GM19452 (cell line): ENCODE results near the gene TAF1B.
"Not testable (repeated sequence)": the region's sequence is repeated elsewhere in the genome, so short reads cannot be mapped to it uniquely, and the experiment has no call there.

Experiments
- ATAC-seq: cut with Tn5 transposase; IDR thresholded peaks from one replicate; pipeline ENCODE4 v1.9.1; 2021; ENCODE audit not compliant: unreplicated experiment

The TAF1B gene

DNA sequence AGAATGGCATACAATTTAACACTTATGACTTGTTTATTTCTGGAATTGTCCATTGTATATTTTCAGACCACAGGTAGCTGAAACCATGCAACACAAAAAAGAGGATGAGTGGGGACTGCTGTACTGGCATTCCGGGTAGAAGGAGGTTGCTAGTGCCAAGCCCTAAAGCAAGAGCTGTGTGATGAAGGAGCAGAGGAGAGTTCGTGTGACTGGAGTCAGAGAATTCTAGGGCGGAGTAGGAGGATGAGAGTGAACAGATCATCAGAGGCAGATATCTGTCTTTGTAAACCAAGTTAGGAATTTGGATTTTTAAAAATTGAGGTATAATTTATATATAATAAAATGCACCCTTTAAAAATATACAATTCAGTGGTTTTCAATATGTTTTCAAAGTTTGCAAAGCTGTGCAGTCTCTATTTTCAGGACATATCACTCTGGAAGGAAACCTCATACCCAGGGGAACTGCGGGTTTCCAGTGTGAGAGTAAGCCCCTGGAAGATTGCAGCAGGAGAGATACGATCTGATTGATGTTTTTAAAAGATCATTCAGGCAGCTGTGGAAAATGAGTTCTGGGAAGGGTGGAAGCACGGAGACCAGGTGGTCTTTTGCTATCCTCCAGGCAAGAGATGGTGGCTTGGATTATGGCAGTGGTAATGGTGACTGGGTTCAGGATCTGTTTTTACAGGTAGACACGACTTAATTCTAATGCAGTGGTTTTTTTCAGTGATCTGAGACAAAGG is 36.4 kb downstream of the TAF1B start:
- ATAC-seq = no peak

DNA sequence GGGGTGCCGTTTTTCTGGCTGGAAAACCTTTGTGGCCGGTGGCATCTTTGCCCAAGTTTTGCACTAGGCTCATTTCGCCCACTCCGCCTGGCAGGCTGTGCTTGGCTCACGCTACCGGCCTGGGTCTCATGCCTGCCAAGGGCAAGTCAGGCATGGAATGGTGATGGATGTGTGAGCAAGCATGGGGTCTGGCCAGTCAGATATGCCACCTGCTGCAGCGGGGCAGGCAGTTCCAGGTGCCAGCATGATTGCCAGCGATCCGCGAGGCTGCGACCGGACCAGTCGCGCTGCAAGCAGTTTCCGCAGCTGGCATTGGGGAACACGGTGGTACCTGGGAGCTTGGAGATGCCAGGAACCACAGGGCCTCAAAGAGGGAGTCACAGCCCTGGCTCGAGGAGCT is 40.6 kb downstream of the TAF1B start:
- ATAC-seq = no peak

- ATAC-seq = no peak
Measured at GRCh38 chr2:9884436-9884835, 41.2 kb downstream of the TAF1B start.

DNA sequence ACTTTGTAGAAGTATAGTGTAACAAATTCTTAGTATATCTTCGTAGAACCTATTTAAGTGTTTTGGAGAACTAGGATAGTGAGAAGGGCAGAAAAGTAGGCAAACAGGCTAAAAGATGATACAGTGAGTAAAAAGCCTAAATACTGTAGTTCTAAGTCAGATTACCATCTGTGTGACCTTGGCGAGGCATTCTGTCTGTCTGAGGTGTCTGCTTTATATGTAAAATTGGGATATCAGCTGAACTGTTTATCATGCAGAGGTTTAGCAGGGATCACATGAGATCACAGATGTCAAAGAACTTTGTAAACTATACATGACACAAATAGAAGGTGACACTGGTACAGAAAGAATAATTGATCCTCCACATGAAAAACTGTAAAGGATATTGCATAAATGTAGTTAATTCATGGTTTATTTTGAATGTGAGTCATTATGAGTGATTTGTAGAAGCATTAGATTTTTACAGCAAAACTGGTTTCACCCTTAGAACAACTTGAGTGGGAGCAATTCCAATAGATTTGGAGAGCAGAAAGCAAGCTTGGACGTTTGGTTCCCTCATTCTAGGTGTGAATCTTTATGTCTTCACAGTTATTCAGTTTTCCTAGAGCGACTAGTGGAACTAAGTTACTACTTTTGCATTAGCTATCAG is 41.9 kb downstream of the TAF1B start:
- no peak for ATAC-seq

GRCh38 chr2:9887513-9887912 is 44.2 kb downstream of the TAF1B start:
- no peak for ATAC-seq

DNA sequence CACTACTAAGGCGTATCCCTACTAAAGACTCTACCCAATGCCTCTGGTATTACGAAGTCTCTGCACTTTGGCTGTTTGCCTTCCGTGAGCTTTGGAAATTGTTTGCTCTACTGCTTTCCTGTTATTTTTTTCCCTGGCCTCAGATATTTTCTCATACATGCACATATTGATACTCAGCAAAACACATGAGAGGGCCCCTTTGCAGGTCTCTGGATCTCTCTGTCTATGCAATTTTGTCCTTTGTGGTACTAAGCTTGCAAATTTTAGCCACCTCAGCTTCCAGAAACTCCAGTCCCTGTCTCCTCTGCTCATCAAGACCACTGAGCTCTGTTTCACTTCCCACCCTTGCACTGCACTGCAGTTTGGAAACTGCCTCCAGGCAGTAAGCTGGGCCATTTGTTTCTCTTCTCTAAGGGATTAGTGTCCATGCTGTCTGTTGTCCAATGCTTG is 46.6 kb downstream of the TAF1B start:
- no peak for ATAC-seq

DNA sequence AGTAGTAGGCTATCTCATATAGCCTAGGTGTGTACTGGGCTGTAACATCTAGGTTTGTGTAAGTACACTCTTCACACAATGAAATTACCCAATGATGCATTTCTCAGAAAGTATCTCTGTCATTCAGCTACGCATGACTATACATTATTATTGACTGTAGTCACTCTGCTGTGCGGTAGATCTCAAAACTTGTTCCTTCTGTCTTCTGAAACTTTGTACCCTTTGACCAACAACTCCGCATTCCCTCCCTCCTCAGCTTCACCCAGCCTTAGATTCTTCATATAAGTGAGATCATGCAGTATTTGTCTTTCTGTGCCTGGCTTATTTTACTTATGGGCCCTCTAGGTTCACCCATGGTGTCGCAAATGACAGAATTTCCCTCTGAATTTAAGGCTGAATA is 49.0 kb downstream of the TAF1B start:
- ATAC-seq = no peak

DNA sequence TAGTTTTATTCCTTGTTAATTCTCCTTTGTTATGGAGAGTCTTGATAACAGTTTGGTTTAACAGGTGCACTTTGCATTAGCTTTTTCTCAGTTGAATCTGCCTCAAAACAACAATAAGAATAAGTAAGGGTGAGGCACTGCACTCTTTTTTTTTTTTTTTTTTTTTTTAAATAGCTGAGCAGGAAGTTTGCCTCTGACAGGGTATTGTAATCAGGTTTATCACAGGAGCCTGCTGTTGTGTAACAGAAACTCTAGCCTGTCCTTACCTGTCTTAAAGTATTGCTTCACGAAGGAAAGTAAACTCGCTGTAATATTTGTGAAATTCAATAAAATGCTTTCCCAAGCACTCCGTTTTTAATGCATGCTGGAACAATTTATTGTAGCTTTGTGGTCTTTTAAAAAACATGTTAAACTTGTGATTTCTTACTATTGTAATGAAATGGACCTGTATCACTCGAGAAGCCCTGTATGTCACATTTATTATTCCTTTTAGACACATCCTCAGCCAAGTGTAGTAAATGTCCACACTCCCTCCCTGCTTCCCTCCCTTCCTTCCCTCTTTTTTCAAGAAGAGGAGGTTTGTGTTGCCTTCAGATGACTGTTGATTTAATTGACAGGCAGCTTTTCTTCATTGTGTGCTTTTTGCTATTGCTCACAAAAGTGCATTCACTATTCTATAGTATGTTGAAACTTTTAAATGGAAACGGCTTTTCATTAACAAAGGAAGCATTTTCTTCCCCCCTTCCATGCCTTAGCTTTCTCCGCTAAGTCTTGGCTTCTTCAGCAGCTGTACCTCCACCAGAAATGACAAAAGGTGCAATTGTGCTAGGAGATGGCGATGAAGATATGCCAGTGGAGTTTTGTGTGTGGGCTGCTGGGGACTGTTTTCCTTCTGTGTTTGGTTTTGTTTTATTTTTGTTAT is 52.7 kb downstream of the TAF1B start:
- ATAC-seq = no peak

DNA sequence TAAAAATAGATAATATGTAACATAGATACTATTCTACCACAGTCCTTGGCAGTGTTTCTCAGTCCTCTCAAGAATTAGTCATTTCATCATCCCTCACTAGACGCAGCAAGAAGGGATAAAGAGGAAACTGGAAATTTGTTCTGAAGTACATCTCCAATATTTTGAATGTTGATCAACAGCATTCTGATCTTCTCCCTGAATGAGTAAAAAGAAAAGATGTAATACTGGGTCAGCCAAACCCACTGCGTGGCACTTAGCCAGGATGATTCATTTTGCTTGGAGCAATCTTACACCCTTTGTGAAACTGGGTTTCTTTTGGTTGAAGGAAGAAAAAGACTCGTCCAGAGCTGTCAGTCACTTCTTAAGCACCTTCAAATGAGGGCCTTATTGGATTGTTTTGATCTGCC is 54.1 kb downstream of the TAF1B start:
- peak; percentile 56 for ATAC-seq

DNA sequence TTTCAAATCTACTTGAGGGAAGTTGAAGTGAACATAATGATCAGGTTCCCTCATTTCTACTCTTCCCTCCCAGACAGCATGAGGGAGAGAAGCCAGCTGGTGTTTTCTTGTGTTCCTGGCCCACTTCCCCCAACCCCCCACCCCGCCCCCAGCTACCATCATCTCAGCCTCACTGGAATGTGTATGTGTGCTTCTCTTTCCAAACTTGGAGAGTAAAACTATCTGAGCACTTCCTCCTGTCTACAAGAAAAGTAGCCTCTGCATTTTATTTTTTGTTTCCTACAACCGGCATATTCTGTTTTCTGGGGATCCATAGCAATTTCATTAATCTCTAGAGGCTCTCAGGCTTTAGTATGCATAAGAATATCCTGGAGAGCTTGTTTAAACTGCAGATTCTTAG is 54.6 kb downstream of the TAF1B start:
- peak; percentile 9 for ATAC-seq

- ATAC-seq = no peak
Measured at GRCh38 chr2:9905413-9905812, 62.1 kb downstream of the TAF1B start.

DNA sequence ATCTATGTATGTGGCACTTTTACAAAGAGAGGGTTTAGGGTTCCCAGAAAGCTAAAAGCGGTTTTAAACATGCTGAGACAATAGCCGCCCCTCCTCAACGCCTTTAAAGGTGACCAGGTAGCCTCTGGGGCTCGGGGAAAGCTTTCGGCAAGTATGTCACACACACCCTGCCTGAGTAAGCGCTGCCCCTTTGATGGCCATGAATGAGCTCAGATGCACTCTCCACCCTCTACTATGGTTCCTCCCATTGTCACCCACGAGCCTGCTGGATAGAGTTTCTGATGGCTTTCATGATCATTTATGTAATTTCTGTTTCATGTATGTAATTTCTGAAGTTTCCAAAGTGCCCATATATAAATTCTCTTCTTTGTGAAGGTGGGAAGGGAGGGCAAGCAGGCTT is 64.1 kb downstream of the TAF1B start:
- no peak for ATAC-seq

DNA sequence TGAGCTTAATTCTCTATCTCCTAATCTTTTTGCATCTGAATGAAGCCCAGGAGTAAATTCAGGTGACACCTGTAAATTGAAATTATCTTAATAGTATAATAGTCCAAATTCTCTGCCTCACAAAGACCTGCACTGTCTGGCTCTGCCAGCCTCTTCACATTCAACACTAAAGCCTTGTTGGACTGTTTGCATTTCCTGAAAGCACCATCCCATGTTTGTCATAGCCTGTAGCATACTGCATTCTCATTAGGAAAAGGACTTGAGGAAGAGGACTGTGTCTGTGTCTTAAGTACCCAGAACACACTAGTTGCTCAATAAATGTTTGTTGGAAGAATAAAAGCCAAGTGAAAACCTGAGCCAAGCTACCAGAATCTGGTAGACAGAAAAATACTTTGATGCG is 65.4 kb downstream of the TAF1B start:
- no peak for ATAC-seq

DNA sequence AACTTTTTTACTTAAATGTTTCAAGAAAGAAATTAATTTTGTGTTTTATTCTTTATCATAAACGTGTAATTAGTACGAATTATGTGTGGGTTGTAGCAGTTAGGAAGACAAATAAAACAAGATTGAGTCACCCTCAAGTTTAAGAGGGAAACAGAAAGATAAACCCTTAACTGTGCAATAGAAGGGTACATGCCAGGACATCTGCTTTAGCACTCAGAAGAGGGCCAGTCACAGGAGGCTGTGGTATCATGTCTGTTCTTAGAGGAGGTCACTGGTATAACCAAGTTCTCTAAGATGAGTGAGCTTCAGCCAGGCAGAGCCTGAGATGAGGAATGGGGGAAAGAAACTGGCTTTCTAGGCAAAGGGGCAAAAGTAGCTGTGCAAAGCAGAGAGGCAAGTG is 65.8 kb downstream of the TAF1B start:
- no peak for ATAC-seq

DNA sequence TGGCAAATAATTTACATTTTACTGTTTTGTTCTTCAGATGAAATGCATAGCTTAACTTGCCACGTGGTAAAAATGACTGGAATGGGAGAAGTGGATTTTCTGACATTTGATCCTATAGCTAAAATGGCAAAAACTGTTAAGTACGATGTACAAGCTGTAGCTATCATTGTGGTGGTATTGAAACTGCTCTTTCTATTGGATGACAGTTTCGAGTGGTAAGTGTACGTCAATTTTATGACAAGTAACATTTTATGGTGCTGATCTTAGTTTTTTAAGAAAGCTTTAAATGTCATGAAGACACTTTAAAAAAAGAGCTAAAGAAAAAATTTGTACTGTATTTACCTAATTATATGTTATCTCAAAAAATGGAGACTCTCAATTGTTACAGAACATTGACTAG is 67.4 kb downstream of the TAF1B start:
- ATAC-seq = no peak

GRCh38 chr2:9912468-9912867 is 69.2 kb downstream of the TAF1B start:
- no peak for ATAC-seq

- ATAC-seq = peak; percentile 89
Measured at GRCh38 chr2:9914384-9915065, 71.3 kb downstream of the TAF1B start.

DNA sequence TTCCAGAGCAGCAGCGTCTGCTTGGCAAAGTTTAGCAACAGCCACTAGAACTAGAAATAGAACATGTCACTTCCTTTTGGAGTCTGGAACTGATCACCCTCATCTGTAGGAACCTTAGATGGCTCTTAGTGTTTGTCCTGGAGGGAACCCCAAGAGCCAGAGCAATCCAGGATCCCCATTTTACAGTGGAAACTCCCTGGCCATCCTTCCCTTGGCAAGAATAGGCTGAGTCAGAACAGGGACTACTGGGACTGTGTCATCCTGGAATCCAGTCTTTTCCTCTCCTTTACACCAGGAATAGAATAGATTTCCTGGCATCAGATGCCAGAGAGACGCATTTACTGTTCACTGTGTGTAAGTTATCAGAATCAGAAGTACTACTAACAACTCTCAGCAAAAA is 75.0 kb downstream of the TAF1B start:
- no peak for ATAC-seq

GRCh38 chr2:9919512-9919911 is 76.2 kb downstream of the TAF1B start:
- ATAC-seq = no peak

DNA sequence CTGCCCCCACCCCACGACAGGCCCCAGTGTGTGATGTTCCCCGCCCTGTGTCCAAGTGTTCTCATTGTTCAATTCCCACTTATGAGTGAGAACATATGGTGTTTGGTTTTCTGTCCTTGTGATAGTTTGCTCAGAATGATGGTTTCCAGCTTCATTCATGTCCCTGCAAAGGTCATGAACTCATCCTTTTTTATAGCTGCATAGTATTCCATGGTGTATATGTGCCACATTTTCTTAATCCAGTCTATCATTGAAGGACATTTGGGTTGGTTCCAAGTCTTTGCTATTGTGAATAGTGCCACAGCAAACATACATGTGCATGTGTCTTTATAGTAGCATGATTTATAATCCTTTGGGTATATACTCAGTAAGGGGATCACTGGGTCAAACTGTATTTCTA is 83.7 kb downstream of the TAF1B start:
- ATAC-seq = not testable (repeated sequence)

GRCh38 chr2:9937258-9937657 is 94.0 kb downstream of the TAF1B start:
- no peak for ATAC-seq
